ENCODE data around the gene ROGDI. TPM values are rescaled to one million over a fixed set of nuclear protein-coding genes. Genes with fewer than 3 reads are reported as not detected.

ROGDI gene
- total RNA-seq, 1 donor = 15.9 TPM

DNA sequence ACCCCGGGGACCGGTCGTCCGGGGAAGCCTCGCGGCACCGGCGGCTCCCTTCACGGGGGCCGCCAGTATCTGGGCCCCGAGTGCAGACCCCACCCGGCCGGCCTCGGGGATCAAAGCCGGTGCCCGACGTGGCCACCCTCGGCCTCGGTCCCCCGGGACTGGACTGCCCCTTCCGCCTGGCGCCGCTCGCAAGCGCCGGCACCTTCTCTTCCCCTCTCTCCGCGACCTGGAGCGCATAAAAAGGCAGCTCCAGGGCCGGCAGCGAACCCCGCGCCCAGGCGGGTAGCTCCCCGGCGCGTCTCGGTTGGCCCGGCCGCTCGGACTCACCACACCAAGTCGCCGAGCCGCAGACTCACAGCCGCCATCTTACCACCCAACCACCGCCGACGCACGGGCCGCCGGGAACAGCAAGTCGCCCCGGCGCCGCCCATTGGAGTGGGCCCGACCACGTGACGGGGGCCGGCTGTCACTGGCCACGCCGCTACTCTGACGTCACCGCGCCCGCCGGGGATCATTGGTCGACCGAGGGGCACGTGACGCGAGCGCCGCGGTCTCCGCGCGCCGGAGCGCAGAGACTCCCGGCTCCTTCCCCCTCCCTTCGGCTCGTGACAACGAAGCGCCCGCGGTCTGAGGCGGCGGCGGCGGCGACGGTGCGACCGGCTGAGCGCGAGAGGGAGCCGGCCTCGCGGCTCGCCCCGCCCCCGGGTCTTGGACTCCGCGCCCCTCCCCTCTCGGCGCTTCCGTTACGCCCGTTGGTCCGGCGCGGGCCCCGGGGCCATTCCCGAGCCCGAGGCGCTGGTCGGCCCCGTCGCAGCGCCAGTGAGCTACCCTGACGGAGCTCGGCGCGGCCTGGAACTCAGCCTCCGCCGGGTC lies 44.7 kb upstream of the ROGDI start, which contains the start of the genes GLYR1 and UBN1:
Gene GLYR1 (minus strand): TSS at position 388 of the 873 bp plus-strand sequence. CDS start 23 bp downstream, at position 365.
Gene UBN1 (plus strand): TSS at position 581 of the 873 bp plus-strand sequence. CDS start 5,437 bp downstream, outside the sequence.
- H3K9me3 ChIP-seq (ENCODE audit: low read depth, low read length) = no peaks in the 10 kb centered on the region
- H3K27ac ChIP-seq (ENCODE audit: low read depth, low read length) = peak within 1 kb of the TSS; percentile 88
- peaks cover 31% of the 10 kb centered on the region for H3K4me1 ChIP-seq (ENCODE audit: insufficient read depth, low read length)
- peak within 1 kb of the TSS; percentile 92 for H3K4me3 ChIP-seq (ENCODE audit: insufficient read depth, low read length)
- H3K4me2 ChIP-seq (ENCODE audit: insufficient read depth, low read length) = peak within 1 kb of the TSS; percentile 96
- DNase-seq (ENCODE audit: insufficient read length, low spot score, missing footprints) = peak; percentile 99
- H3K27me3 ChIP-seq (ENCODE audit: insufficient read depth, low read length) = no peaks in the 10 kb centered on the region
- H3K36me3 ChIP-seq (ENCODE audit: insufficient read depth, low read length) = peaks cover 25% of the 10 kb centered on the region
- TF ChIP-seq, protein P1, sequence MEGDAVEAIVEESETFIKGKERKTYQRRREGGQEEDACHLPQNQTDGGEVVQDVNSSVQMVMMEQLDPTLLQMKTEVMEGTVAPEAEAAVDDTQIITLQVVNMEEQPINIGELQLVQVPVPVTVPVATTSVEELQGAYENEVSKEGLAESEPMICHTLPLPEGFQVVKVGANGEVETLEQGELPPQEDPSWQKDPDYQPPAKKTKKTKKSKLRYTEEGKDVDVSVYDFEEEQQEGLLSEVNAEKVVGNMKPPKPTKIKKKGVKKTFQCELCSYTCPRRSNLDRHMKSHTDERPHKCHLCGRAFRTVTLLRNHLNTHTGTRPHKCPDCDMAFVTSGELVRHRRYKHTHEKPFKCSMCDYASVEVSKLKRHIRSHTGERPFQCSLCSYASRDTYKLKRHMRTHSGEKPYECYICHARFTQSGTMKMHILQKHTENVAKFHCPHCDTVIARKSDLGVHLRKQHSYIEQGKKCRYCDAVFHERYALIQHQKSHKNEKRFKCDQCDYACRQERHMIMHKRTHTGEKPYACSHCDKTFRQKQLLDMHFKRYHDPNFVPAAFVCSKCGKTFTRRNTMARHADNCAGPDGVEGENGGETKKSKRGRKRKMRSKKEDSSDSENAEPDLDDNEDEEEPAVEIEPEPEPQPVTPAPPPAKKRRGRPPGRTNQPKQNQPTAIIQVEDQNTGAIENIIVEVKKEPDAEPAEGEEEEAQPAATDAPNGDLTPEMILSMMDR (IDR thresholded peaks at IDR 0.05; ENCODE audit: extremely low read depth, low read depth, low read length) = no peak
- H3K79me2 ChIP-seq (ENCODE audit: insufficient read depth, low read length) = peaks cover 83% of the 10 kb centered on the region
- peak within 1 kb of the TSS; percentile 89 for H2AFZ ChIP-seq (ENCODE audit: low read length)
- peaks cover 62% of the 10 kb centered on the region for H4K20me1 ChIP-seq (ENCODE audit: insufficient read depth, low read length)

GRCh38 chr16:4846503-4846900 lies 44.1 kb upstream of the ROGDI start:
- H4K20me1 ChIP-seq (ENCODE audit: insufficient read depth, low read length) = peaks cover 56% of the 10 kb centered on the region
- no peaks in the 10 kb centered on the region for H3K9me3 ChIP-seq (ENCODE audit: low read depth, low read length)
- H2AFZ ChIP-seq (ENCODE audit: low read length) = peak overlapping the region; percentile 56
- H3K4me3 ChIP-seq (ENCODE audit: insufficient read depth, low read length) = peak overlapping the region; percentile 92
- peak overlapping the region; percentile 83 for H3K4me2 ChIP-seq (ENCODE audit: insufficient read depth, low read length)
- H3K27ac ChIP-seq (ENCODE audit: low read depth, low read length) = peak overlapping the region; percentile 88
- H3K36me3 ChIP-seq (ENCODE audit: insufficient read depth, low read length) = peaks cover 30% of the 10 kb centered on the region
- TF ChIP-seq, protein P1 (IDR thresholded peaks at IDR 0.05; ENCODE audit: extremely low read depth, low read depth, low read length) = no peak
- no peaks in the 10 kb centered on the region for H3K27me3 ChIP-seq (ENCODE audit: insufficient read depth, low read length)
- peak; percentile 86 for DNase-seq (ENCODE audit: insufficient read length, low spot score, missing footprints)
- peaks cover 81% of the 10 kb centered on the region for H3K79me2 ChIP-seq (ENCODE audit: insufficient read depth, low read length)
- H3K4me1 ChIP-seq (ENCODE audit: insufficient read depth, low read length) = peaks cover 27% of the 10 kb centered on the region

- no peak for DNase-seq (ENCODE audit: insufficient read length, low spot score, missing footprints)
- Histone ChIP-seq H3K4me3 (ENCODE audit: insufficient read depth, low read length) (no peak overlapping the region), H3K79me2 (ENCODE audit: insufficient read depth, low read length) (peaks cover 51% of the 10 kb centered on the region), H3K36me3 (ENCODE audit: insufficient read depth, low read length) (peaks cover 71% of the 10 kb centered on the region), H4K20me1 (ENCODE audit: insufficient read depth, low read length) (peaks cover 36% of the 10 kb centered on the region), H3K27me3 (ENCODE audit: insufficient read depth, low read length) (no peaks in the 10 kb centered on the region), H3K9me3 (ENCODE audit: low read depth, low read length) (no peaks in the 10 kb centered on the region), H3K4me1 (ENCODE audit: insufficient read depth, low read length) (peaks cover 7% of the 10 kb centered on the region), H3K4me2 (ENCODE audit: insufficient read depth, low read length) (no peak overlapping the region), H2AFZ (ENCODE audit: low read length) (no peak overlapping the region), H3K27ac (ENCODE audit: low read depth, low read length) (no peak overlapping the region)
- TF ChIP-seq, protein P1 (IDR thresholded peaks at IDR 0.05; ENCODE audit: extremely low read depth, low read depth, low read length) = no peak
These were observed 38.6 kb upstream of the ROGDI start for GRCh38 chr16:4840984-4841383.

GRCh38 chr16:4839942-4840341 lies 37.5 kb upstream of the ROGDI start:
- H3K36me3 ChIP-seq (ENCODE audit: insufficient read depth, low read length) = peaks cover 76% of the 10 kb centered on the region
- H4K20me1 ChIP-seq (ENCODE audit: insufficient read depth, low read length) = peaks cover 26% of the 10 kb centered on the region
- no peaks in the 10 kb centered on the region for H3K9me3 ChIP-seq (ENCODE audit: low read depth, low read length)
- no peaks in the 10 kb centered on the region for H3K27me3 ChIP-seq (ENCODE audit: insufficient read depth, low read length)
- no peak overlapping the region for H2AFZ ChIP-seq (ENCODE audit: low read length)
- TF ChIP-seq, protein P1 (IDR thresholded peaks at IDR 0.05; ENCODE audit: extremely low read depth, low read depth, low read length) = no peak
- H3K27ac ChIP-seq (ENCODE audit: low read depth, low read length) = no peak overlapping the region
- H3K4me1 ChIP-seq (ENCODE audit: insufficient read depth, low read length) = no peaks in the 10 kb centered on the region
- no peak overlapping the region for H3K4me3 ChIP-seq (ENCODE audit: insufficient read depth, low read length)
- H3K4me2 ChIP-seq (ENCODE audit: insufficient read depth, low read length) = no peak overlapping the region
- peak; percentile 69 for DNase-seq (ENCODE audit: insufficient read length, low spot score, missing footprints)
- peaks cover 48% of the 10 kb centered on the region for H3K79me2 ChIP-seq (ENCODE audit: insufficient read depth, low read length)

All from osteoblast (primary cell).